DOHH2 (cell line): Measurements from ENCODE around the gene MYOF.

Experiments used
- H3F3A ChIP-seq: fragments of 200-600 bp; sonication (generic), shearing (Covaris generic); 2 replicates; pipeline ENCODE4 v1.6.0; 2016; ENCODE audit warnings: antibody characterized with exemption, mild to moderate bottlenecking; ENCODE audit not compliant: control insufficient read depth, insufficient read depth
- H3K27ac ChIP-seq: fragments of 200-600 bp; sonication (generic); 2 replicates; pipeline ENCODE4 v1.5.1; 2014; ENCODE audit warnings: low read depth, mild to moderate bottlenecking, low read length, moderate library complexity
- H3K27me3 ChIP-seq: fragments of 200-600 bp; sonication (generic); 2 replicates; pipeline ENCODE4 v1.6.1; 2014; ENCODE audit warnings: mild to moderate bottlenecking, low read length, mixed read lengths; ENCODE audit not compliant: control insufficient read depth
- H3K36me3 ChIP-seq: fragments of 200-600 bp; sonication (generic); 2 replicates; pipeline ENCODE4 v1.6.1; 2014; ENCODE audit warnings: mild to moderate bottlenecking, low read length, moderate library complexity, mixed read lengths; ENCODE audit not compliant: control insufficient read depth
- H3K4me1 ChIP-seq: fragments of 200-600 bp; sonication (generic); 2 replicates; pipeline ENCODE4 v1.6.1; 2014; ENCODE audit warnings: mild to moderate bottlenecking, low read length, mixed read lengths; ENCODE audit not compliant: control insufficient read depth
- H3K4me2 ChIP-seq: fragments of 200-600 bp; sonication (generic); 2 replicates; pipeline ENCODE4 v1.6.0; 2014; ENCODE audit warnings: mild to moderate bottlenecking, low read length, moderate library complexity
- H3K4me3 ChIP-seq: fragments of 200-600 bp; sonication (generic); 2 replicates; pipeline ENCODE4 v1.5.1; 2014; ENCODE audit warnings: mild to moderate bottlenecking, low read length, mixed read lengths
- H3K79me2 ChIP-seq: fragments of 200-600 bp; sonication (generic); 2 replicates; pipeline ENCODE4 v1.6.1; 2014; ENCODE audit warnings: mild to moderate bottlenecking, low read length, mixed read lengths; ENCODE audit not compliant: control insufficient read depth
- H3K9me2 ChIP-seq: fragments of 200-600 bp; sonication (generic); replicated peaks from 2 replicates; pipeline ENCODE4 v1.6.1; 2014; ENCODE audit warnings: mild to moderate bottlenecking, low read length, mixed read lengths; ENCODE audit not compliant: control insufficient read depth
- H3K9me3 ChIP-seq: fragments of 200-600 bp; sonication (generic); 2 replicates; pipeline ENCODE4 v1.6.1; 2014; ENCODE audit warnings: antibody characterized with exemption, low read length, mixed read lengths; ENCODE audit not compliant: control insufficient read depth, insufficient read depth
- H4K20me1 ChIP-seq: fragments of 200-600 bp; sonication (generic); 2 replicates; pipeline ENCODE4 v1.6.0; 2014; ENCODE audit warnings: low read depth, mild to moderate bottlenecking, antibody characterized with exemption, low read length, moderate library complexity; ENCODE audit not compliant: control insufficient read depth, insufficient read depth
- EZH2phosphoT487 ChIP-seq: fragments of 200-600 bp; sonication (generic); IDR thresholded peaks from 2 replicates; pipeline ENCODE4 v1.6.1; 2017; ENCODE audit warnings: borderline replicate concordance, mild to moderate bottlenecking, antibody characterized with exemption, low read length, moderate library complexity, mixed read lengths
- TF ChIP-seq, protein P1 (sequence below): fragments of 200-600 bp; sonication (generic); IDR thresholded peaks from one replicate; pipeline ENCODE4 v1.5.1; 2014; ENCODE audit warnings: antibody characterized with exemption, mild to moderate bottlenecking, low read depth, low read length; ENCODE audit not compliant: poor library complexity, severe bottlenecking

Gene MYOF

GRCh38 chr10:93447019-93447418 lies 35.1 kb downstream of the MYOF start:
- no peaks in the 10 kb centered on the region for H4K20me1 ChIP-seq
- H3K4me3 ChIP-seq, result no peak overlapping the region
- H3K4me2 ChIP-seq, result no peak overlapping the region
- no peaks in the 10 kb centered on the region for H3K36me3 ChIP-seq
- no peaks in the 10 kb centered on the region for H3K9me3 ChIP-seq
- no peaks in the 10 kb centered on the region for H3K4me1 ChIP-seq
- H3K9me2 ChIP-seq, result no peaks in the 10 kb centered on the region
- no peaks in the 10 kb centered on the region; the same call in 1 of the 2 replicates for H3K27me3 ChIP-seq
- H3K27ac ChIP-seq, result no peak overlapping the region
- TF ChIP-seq, protein P1, sequence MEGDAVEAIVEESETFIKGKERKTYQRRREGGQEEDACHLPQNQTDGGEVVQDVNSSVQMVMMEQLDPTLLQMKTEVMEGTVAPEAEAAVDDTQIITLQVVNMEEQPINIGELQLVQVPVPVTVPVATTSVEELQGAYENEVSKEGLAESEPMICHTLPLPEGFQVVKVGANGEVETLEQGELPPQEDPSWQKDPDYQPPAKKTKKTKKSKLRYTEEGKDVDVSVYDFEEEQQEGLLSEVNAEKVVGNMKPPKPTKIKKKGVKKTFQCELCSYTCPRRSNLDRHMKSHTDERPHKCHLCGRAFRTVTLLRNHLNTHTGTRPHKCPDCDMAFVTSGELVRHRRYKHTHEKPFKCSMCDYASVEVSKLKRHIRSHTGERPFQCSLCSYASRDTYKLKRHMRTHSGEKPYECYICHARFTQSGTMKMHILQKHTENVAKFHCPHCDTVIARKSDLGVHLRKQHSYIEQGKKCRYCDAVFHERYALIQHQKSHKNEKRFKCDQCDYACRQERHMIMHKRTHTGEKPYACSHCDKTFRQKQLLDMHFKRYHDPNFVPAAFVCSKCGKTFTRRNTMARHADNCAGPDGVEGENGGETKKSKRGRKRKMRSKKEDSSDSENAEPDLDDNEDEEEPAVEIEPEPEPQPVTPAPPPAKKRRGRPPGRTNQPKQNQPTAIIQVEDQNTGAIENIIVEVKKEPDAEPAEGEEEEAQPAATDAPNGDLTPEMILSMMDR, result no peak
- TF ChIP-seq EZH2phosphoT487, result no peak
- no peaks in the 10 kb centered on the region for H3K79me2 ChIP-seq
- H3F3A ChIP-seq, result no peaks in the 10 kb centered on the region

DNA sequence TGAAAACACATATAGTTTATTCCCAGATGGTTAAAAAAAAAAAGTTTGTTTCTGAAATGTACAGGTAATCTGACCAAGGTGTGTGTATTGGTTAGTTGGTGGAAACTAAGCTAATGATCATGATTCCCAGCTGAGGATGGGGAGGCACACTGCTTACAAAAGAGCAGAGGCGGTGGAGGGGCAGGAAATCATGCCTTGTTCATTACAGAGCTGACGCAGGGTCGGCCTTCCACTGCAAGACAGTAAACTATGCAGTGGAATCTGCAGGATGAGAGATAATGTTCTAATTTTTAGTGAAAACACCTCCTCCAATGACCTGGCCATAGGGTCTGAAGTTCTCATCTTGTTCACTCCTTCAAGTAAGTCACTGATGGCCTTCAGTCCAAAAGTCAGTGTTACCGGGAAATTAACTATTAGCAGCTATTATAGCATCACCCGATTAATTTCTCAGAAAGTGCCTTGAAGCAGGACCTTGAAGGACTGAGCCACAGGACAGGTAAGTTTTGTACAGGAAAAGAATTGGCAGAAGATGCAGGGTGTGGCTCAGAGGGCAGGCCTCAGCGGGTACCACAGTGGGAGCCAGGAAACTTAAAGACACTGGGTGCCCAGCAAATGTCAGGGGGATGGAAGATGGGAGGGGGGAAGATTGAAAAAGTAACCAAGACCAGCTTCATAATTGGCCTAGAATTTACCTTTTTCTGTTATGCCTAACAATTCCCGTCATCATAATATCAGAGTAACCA lies 36.0 kb downstream of the MYOF start:
- no peaks in the 10 kb centered on the region; the same call in 1 of the 2 replicates for H3K27me3 ChIP-seq
- no peaks in the 10 kb centered on the region for H3K4me1 ChIP-seq
- TF ChIP-seq EZH2phosphoT487, result no peak
- TF ChIP-seq, protein P1, result no peak
- H3F3A ChIP-seq, result no peaks in the 10 kb centered on the region
- no peak overlapping the region for H3K4me2 ChIP-seq
- no peaks in the 10 kb centered on the region for H3K9me2 ChIP-seq
- no peaks in the 10 kb centered on the region for H3K9me3 ChIP-seq
- no peak overlapping the region for H3K4me3 ChIP-seq
- H3K27ac ChIP-seq, result no peak overlapping the region
- no peaks in the 10 kb centered on the region for H4K20me1 ChIP-seq
- no peaks in the 10 kb centered on the region for H3K79me2 ChIP-seq
- no peaks in the 10 kb centered on the region for H3K36me3 ChIP-seq

DNA sequence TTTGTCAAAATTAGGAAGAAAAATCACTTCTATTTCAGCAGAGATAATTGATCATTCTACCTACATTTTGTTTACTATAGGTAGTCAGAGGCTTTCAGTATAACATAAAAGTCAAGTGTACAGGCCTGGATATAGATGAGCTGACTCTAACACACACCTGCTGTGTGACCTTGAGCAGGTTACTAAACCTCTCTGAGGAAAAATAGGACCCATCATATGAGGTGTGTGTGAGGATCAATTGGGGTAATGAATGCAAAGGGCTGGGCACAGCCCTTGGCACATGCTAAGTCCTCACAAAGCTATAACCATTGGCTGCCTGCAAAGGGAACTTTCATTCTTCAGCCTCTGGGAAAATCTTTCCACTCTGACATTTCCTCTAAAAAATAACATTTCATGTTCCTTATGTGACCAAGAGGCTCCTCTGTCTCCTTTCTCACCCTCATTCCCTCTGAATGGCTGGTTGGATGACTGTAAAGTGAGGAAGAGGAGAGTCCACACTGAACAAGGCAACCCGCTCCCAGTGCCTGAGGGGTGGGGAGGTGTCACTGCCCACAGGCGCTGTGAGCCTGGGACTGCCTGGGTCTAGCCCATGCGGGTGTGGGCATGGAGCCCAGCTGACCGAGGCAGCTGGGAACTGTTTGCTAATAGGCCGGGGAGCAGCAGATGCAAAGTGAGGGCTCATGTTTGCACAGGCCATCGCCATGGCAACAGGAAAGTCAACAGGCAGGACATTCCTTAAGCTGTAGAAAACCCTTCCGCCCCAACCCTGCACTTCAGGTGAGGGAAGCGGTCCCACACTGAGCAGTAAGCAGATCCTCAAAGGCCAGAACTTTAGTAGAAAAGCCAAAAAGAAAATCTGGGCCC lies 36.8 kb downstream of the MYOF start:
- Histone ChIP-seq H3K4me2 (no peak overlapping the region), H3K27ac (no peak overlapping the region), H3K36me3 (no peaks in the 10 kb centered on the region)

More for the DNA sequence above, 36.8 kb downstream of the MYOF start:
- Histone ChIP-seq H3K9me2 (no peaks in the 10 kb centered on the region), H3K79me2 (no peaks in the 10 kb centered on the region), H3K9me3 (no peaks in the 10 kb centered on the region), H4K20me1 (no peaks in the 10 kb centered on the region), H3F3A (no peaks in the 10 kb centered on the region), H3K27me3 (no peaks in the 10 kb centered on the region; the same call in 1 of the 2 replicates), H3K4me3 (no peak overlapping the region), H3K4me1 (no peaks in the 10 kb centered on the region)
- TF ChIP-seq EZH2phosphoT487, result no peak
- TF ChIP-seq, protein P1, result no peak
